ENCODE results near the gene IMMP2L.
"Not testable (repeated sequence)": the region's sequence is repeated elsewhere in the genome, so short reads cannot be mapped to it uniquely, and the experiment has no call there.

Gene IMMP2L

GRCh38 chr7:111505422-111505821 lies 56.9 kb downstream of the IMMP2L start:
- DNase-seq: not testable (repeated sequence)

DNA sequence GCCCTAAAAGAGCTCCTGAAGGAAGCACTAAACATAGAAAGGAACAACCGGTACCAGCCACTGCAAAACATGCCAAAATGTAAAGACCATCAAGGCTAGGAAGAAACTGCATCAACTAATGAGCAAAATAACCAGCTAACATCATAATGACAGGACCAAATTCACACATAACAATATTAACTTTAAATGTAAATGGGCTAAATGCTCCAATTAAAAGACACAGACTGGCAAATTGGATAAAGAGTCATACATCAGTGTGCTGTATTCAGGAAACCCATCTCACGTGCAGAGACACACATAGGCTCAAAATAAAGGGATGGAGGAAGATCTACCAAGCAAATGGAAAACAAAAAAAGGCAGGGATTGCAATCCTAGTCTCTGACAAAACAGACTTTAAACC lies 60.5 kb downstream of the IMMP2L start:
- DNase-seq: not testable (repeated sequence)

DNA sequence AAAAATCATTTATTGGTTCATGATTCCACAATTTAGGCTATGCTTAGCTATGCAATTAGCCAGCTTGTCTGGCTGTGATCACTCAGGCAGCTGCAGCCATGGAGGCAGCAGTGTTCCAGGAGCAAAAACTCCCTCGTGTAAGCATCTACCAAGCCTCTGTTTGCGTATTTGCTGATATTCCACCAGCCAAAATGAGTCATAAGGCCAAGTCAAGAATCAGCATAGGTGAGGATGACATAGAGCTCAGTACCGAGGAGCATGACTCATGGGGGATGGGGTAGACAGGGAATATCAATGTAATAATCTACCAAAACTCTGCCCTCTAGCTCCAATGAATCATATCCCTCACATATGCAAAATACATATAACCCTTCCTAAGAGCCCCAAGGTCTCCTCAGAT lies 63.3 kb downstream of the IMMP2L start:
- DNase-seq: no peak

DNA sequence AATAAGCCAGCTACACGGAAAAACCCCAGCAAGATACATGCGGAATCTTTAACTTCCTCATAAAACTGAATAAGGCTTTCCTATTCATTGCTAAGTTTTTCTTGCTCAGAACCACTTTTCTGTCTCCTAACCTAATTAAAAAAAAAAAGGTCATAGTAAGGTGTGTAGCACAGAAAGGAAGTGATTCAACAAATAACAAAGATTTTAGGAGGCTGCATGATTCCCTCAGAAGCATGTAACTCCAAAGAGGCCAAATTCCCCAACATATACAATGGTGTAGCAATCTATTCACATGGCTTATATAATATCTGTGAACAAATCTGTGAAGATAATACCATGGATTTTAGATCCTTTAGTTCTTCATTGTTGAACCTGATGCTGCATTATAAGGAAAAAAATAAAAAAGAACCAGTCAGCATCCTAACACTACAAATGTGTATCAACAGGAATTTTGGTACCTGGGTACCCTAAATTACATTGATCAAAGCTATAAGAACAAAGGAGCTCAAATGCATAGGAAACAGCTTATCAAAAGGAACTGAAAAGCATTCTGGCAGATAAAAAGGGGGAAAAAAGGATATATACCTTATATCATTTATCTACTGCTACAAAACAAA lies 63.8 kb downstream of the IMMP2L start:
- no peak for DNase-seq

DNA sequence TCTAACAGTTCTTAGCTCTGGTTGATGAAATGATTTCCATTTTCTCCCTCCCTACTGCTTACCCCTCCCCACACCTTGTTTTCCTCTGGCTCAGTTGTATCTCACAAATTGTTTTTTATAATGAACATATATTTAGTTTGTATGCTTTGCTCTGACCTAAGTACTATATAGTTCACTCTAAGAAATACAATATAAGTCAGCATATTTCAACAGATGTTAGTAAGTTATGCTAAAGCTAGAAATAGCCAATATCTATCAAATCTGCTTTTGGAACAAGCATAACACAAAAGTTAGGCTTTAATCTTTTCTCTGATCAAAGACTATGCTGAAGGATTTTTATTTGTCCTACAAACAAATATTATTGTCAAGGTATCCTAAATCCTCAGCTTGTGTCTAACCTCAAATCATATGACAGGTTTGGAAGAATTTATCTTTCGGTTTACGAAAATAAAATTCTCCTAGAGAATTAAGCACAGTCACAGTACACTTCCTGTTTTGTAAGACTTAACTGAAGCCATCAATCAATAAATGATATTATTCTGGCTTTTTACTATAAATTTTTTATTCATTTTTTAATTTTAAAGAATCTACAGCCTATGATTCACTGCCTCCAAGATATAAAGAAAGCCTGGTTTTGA lies 67.0 kb downstream of the IMMP2L start:
- no peak for DNase-seq

DNA sequence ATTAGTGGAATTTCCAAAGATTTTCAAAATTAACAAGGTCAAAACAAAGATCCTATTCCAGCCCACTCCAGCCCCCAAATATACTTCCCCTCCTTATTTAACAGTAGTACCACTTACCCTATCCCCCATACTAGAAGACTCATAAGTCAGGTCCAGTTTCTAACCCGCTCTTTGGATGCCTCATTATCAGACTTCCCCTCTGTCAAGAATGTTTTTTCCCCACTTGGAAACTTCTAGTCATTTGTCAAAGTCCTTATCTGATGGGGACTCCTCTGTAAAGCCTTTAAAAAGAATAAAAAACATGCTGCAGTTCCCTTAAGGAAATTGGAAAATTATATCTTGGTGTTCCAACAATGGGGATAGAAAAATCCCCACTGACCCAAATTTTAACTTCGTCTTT lies 70.1 kb downstream of the IMMP2L start:
- DNase-seq: no peak

- peak; percentile 65 for DNase-seq
Observed at GRCh38 chr7:111486472-111487142, 75.7 kb downstream of the IMMP2L start.

DNA sequence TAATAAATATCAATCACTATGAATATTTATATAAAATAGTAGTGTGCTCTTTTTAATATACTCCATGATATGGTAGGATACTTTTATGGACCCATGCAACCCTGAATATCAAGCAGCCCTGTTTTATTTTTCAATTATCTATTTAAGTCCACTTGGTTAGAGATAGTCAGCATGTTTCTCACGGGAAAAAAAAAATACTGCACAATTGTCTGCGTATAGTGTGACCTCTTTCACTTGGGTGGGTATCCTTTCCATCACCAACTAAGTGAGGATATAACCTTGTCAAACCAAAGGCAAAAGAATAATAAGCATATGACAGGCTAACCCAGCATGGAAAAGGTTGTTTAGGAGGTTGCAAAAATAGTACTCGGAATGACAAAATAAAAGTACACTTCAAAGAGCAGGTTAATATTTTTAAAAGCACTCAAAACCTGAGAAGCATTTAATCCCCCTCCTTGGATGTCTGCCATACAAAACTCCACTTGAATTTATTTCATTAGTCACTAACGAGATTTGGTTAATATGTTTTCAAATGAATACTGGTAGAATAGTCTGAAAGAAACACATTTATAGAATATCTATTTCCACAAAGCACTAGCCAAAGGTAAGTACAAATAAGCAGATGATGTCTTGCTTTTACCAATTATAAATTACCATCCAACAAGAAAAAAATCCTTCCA lies 76.5 kb downstream of the IMMP2L start:
- DNase-seq: no peak

DNA sequence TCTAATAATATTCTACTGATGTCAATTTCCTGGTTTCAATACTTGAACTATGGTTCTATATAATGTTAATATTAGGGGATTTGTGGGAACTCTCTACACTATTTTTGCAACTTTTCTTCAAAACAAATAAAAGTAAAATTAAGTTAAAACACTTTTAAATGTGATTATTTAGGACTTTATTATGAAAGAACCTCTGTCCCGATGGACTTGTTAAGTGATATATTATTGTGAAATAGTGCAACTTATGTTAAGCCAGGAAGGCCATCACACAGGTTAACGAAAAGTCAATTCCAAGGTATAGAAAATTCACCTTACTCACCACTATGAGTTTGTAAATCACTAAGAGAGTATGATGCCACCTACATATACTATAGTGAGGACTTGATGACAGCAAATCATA lies 79.2 kb downstream of the IMMP2L start:
- DNase-seq: no peak

- no peak for DNase-seq
Observed at GRCh38 chr7:111477462-111478225, 84.6 kb downstream of the IMMP2L start.

- DNase-seq: no peak
Observed at GRCh38 chr7:111476586-111477293, 85.6 kb downstream of the IMMP2L start.

DNA sequence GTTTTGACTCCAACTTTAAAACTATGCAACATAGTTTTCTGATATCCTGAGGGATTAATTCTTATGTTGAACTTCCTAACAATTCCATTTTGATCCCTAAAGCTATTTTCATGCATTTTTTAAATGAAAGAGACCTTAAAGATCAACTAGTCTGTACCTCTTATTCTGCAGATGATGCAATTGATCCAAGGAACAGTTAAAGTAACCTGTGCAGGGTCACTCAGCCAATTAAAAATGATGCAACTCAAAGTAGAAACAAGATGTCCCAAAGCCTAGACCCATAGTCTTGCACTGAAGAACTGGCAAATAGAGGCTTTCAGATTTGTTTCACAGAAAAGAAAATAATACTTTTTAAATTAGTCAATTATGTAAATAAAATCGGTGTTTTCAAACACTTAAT lies 86.3 kb downstream of the IMMP2L start:
- DNase-seq: no peak

- DNase-seq: no peak
Observed at GRCh38 chr7:111475419-111475748, 86.9 kb downstream of the IMMP2L start.

- no peak for DNase-seq
Observed at GRCh38 chr7:111474723-111475418, 87.4 kb downstream of the IMMP2L start.

GRCh38 chr7:111473449-111474198 lies 88.7 kb downstream of the IMMP2L start:
- no peak for DNase-seq

DNA sequence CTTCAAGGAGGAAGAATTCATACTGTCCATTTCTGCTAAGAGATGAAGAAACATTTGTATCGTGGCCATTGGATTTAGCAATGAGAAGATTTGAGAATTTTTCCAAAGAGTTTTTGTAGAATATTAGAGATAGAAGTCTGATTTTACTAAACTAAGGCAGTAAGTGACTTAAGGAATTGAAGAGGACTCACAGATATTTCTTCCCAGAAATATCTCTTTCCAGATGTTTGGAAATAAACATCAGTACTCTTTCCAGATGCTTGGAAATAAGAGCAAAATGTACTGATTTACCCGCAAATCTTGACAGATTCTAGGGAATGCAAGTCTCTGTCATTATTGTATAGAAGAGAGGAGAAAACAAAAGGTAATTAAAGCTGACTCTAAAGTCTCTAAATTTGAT lies 91.3 kb downstream of the IMMP2L start:
- DNase-seq: no peak

- not testable (repeated sequence) for DNase-seq
Observed at GRCh38 chr7:111469894-111470293, 92.4 kb downstream of the IMMP2L start.

DNA sequence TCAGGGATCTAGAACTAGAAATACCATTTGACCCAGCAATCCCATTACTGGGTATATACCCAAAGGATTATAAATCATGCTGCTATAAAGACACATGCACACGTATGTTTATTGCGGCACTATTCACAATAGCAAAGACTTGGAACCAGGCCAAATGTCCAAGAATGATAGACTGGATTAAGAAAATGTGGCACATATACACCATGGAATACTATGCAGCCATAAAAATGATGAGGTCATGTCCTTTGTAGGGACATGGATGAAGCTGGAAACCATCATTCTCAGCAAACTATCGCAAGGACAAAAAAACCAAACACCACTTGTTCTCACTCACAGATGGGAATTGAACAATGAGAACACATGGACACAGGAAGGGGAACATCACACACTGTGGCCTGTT lies 96.5 kb downstream of the IMMP2L start:
- not testable (repeated sequence) for DNase-seq

GRCh38 chr7:111460695-111461094 lies 101.6 kb downstream of the IMMP2L start:
- no peak for DNase-seq

- DNase-seq: no peak
Observed at GRCh38 chr7:111459757-111460280, 102.5 kb downstream of the IMMP2L start.

Data from suppressor macrophage treated with lipopolysaccharide for 4 hours (primary cell).